H1 (cell line): ENCODE measurements around the gene IL1RL1. TPM values are rescaled to one million over a fixed set of nuclear protein-coding genes. Genes with fewer than 3 reads are reported as not detected.

Experiments used
- CREB1 ChIP-seq: IDR thresholded peaks from 2 replicates; pipeline ENCODE4 v1.6.1; 2012; ENCODE audit warnings: inconsistent platforms
- KDM1A ChIP-seq: fragments of 200-600, 300-600 bp; sonication (generic); IDR thresholded peaks from 2 replicates; pipeline ENCODE4 v1.7.1; 2016; ENCODE audit warnings: mild to moderate bottlenecking, low read length, borderline replicate concordance
- polyA plus RNA-seq, 7 experiments: library from polyadenylated mRNA; depleted of rRNA in 3 of 7; stranded (reverse) in 5 of 7; unstranded in 2 of 7; fragments of >200 nt in 5 of 7; fragments of 200-250 nt in 2 of 7; gene quantifications; 1 replicate in 5 of 7; 2 replicates in 1 of 7; 4 replicates in 1 of 7; pipeline versions ENCODE4 v1.2.1 to v1.2.3, GENCODE V29; 2011 to 2013; ENCODE audit warnings: missing spikeins in 2 of 7, mixed read lengths in 2 of 7
- total RNA-seq: library from RNA; stranded (reverse); fragmentation: NEBNext Ultra II Directional; extraction: Animal tissue kit (Norgen Biotek cat#: 25700); gene quantifications from 2 replicates; pipeline ENCODE4 v1.2.1, GENCODE V29; 2021

Gene IL1RL1
- total and polyA plus RNA-seq, 2 of the 8 experiments (the other 6 are each of a cell fraction or from before 2014, with no cell fraction given) = not detected

- TF ChIP-seq CREB1 (no peak), KDM1A (no peak)
Measured at GRCh38 chr2:102369866-102370265, 58.5 kb downstream of the IL1RL1 start (continued).
